Mesodermal cell (in vitro differentiated cells): ENCODE data around the gene FBXO7.
A peak's percentile ranks its signal among the peaks of the same experiment; 100 is the strongest.
"Not testable (repeated sequence)": the region's sequence is repeated elsewhere in the genome, so short reads cannot be mapped to it uniquely, and the experiment has no call there.

Source experiments
- H3K27ac ChIP-seq: 2 replicates; pipeline ENCODE4 v1.7.0; 2013; ENCODE audit warnings: mild to moderate bottlenecking, low read depth, low read length, moderate library complexity; ENCODE audit not compliant: severe bottlenecking
- H3K36me3 ChIP-seq: 2 replicates; pipeline ENCODE4 v1.7.1; 2013; ENCODE audit warnings: mild to moderate bottlenecking, low read length, moderate library complexity; ENCODE audit not compliant: control insufficient read depth, insufficient read depth
- H3K4me1 ChIP-seq: one replicate; pipeline ENCODE4 v1.7.1; 2013; ENCODE audit warnings: mild to moderate bottlenecking, low read length; ENCODE audit not compliant: insufficient read depth, control insufficient read depth, poor library complexity, severe bottlenecking
- H3K4me3 ChIP-seq: 2 replicates; pipeline ENCODE4 v1.7.0; 2013; ENCODE audit warnings: low read length, control low read depth, mild to moderate bottlenecking; ENCODE audit not compliant: insufficient read depth, poor library complexity, severe bottlenecking; ENCODE audit errors: extremely low read depth
- H3K9me3 ChIP-seq: 2 replicates; pipeline ENCODE4 v1.7.1; 2013; ENCODE audit warnings: mild to moderate bottlenecking, low read length, moderate library complexity; ENCODE audit not compliant: control insufficient read depth
- WGBS, 2 experiments: methylation state at CpG; one replicate each; pipeline ENCODE4 v1.1.5; 2013; ENCODE audit warnings: missing lambda C conversion rate in 2 of 2; ENCODE audit not compliant: insufficient coverage in 2 of 2; 5-methylcytosine and 5-hydroxymethylcytosine counted together

FBXO7 gene

DNA sequence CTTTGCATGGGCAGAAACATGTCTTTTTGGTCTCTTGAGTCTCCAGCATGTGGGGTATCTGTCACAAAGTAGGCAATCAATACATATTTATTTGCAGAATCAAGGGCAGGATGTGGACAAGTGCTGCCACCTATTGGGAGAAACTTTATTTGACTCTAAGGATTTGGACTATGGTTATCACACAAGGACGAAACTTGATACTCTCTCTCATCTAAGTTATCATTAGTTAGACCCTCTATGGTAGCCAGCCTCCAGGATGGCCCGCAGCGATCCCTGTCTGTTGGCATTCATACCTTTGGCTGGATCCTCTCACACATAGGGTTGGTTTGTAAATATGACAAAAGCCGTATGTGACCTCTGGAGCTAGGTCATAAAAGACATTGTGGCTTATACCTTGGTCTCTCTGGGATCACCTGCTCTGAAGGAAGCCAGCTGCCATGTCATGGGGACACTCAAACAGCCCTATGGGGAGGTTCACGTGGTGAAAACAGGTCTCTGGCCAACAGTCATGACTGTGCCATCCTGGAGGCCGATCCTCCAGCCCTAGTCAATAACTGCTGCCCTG is 1.1 kb upstream of the FBXO7 start:
- Histone ChIP-seq H3K36me3 (no peaks in the 10 kb centered on the region), H3K4me3 (peak overlapping the region; percentile 89)
- WGBS, 2 experiments: 29 to 81% methylated on average over 3 to 4 of the region's 6 CpGs

DNA sequence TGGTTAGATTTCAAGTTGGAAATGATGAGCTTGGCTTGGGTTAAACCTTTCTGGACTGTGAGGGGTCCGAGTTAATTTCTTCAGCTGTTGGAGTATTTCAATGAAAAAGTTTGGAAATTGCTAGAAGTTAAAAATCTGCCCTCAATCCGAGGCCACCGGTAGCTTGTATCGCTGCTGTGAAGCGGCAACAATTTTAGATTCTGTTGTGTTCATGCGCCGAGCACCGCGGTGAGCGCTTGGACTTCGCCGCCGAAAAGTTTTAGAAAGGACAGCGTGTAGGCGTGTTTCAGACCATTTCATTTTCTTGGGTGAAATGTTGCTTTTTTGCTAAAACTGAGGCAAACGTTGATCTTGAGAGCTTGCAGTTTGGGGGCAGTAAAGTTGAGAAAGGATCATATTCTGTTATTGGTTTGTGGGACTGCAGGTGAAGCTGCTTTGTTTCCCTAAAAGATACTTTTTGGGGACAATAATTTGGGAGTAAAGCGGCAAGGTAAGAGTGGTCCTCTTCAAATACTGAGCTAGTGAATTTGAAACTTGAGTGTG is 928 bp downstream of the FBXO7 start:
- Histone ChIP-seq H3K27ac (peak overlapping the region; percentile 94), H3K36me3 (peaks cover 10% of the 10 kb centered on the region)
- 0 to 1% methylated on average over 14 to 17 of the region's 17 CpGs for WGBS, 2 experiments

More for the DNA sequence above, 1.1 kb upstream of the FBXO7 start:
- H3K9me3 ChIP-seq: no peaks in the 10 kb centered on the region
- no peaks in the 10 kb centered on the region for H3K4me1 ChIP-seq
- H3K27ac ChIP-seq: no peak overlapping the region

DNA sequence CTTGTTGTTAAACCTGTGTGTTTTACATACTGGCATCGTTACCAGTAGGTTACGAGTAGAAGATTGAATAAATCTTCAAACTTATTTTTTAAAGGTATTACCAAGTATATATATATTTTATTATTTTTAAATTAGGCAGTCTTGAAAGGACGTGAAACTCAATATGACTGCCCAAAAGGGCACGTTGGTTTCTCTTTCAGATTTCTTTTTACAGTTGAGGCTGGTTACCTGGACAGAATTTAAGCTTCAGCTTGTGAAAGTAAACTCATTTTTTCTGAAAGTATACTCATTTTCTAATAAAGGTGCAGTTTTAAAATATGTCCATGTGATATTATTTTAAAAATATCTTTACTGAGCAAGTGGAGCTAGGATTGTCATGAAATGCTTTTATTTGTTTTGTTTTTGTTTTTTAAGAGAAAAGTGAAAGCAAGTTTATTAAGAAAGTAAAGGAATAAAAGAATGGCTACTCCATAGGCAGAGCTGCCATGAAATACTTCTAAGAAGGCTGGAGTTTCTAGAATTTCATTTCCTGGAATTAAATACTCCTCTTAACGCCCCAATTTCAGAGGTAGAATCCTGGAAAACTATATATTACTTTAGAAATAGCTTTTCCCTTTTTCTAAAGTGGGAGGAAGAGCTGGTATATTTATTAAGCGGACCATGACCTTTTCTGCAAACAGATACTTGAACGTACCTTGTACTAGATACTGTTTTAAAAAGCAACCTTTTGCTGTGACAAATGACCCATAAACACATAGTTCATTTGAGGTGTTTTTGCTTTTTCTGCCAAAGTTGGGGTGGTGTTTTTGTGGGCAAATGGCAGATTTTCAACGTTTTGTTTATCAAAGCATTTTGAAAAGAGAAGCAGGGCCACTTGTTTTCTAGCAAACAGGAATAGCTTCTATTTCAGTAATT is 1.9 kb downstream of the FBXO7 start:
- no peaks in the 10 kb centered on the region for H3K4me1 ChIP-seq
- H3K9me3 ChIP-seq: no peaks in the 10 kb centered on the region
- WGBS, 2 experiments: 20% methylated on average over 1 of the region's 8 CpGs; no CpG with 5 or more reads in 1 of the 2 experiments
- H3K4me3 ChIP-seq: peak overlapping the region; percentile 89
- no peak overlapping the region for H3K27ac ChIP-seq
- H3K36me3 ChIP-seq: peaks cover 13% of the 10 kb centered on the region

More for the DNA sequence above, 928 bp downstream of the FBXO7 start:
- Histone ChIP-seq H3K4me3 (peak overlapping the region; percentile 89), H3K4me1 (no peaks in the 10 kb centered on the region), H3K9me3 (no peaks in the 10 kb centered on the region)

DNA sequence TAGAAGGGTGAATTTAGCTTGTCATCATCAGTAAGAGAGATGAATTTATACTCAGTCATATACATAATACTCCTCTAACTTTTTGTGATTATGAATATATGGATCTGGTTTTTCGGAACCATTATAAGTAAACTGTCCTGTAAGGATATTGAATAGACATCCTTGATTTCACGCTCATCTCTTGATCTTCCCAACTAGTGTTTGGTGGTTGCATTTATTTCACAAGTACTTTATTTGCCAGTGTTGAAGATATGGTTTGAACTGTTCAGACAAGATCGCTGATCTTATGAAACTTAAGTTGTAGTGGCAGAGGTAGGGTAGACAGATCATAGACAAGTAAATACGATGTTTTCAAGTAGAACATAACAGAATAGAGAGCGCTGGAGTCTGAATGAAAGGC is 3.0 kb downstream of the FBXO7 start:
- H3K9me3 ChIP-seq: no peaks in the 10 kb centered on the region
- no peaks in the 10 kb centered on the region for H3K4me1 ChIP-seq
- 96 to 100% methylated on average over 3 to 4 of the region's 5 CpGs for WGBS, 2 experiments
- peaks cover 13% of the 10 kb centered on the region for H3K36me3 ChIP-seq
- no peak overlapping the region for H3K27ac ChIP-seq
- no peak overlapping the region for H3K4me3 ChIP-seq

DNA sequence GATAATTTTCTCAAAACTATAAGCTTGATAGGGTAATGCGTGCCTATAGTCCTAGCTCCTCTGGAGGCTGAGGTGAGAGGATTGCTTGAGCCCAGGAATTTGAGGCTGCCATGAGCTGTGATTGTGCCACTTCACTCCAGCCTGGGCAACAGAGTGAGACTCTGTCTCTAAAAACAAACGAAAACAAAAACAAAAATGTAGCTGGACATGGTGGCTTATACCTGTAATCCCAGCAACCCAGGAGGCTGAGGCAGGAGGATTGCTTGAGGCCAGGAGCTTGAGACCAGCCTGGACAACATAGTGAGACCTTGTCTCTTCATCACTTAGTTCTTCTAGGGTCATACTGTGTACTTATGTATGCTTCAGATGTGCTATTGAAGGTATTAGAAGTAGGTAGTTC is 3.9 kb downstream of the FBXO7 start:
- peaks cover 16% of the 10 kb centered on the region for H3K36me3 ChIP-seq
- not testable (repeated sequence) for H3K4me3 ChIP-seq, H3K9me3 ChIP-seq, H3K4me1 ChIP-seq, H3K27ac ChIP-seq
- 94 to 100% methylated on average over 1 to 2 of the region's 2 CpGs for WGBS, 2 experiments

DNA sequence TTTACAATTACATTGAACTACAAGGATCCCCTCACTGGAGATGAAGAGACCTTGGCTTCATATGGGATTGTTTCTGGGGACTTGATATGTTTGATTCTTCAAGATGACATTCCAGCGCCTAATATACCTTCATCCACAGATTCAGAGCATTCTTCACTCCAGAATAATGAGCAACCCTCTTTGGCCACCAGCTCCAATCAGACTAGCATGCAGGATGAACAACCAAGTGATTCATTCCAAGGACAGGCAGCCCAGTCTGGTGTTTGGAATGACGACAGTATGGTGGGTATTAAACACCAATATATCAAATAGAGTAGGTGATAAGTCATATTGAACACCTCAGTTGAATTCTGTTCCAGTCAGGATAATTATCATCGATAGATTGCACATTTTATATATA is 4.4 kb downstream of the FBXO7 start:
- Histone ChIP-seq H3K27ac (no peak overlapping the region), H3K36me3 (peaks cover 21% of the 10 kb centered on the region), H3K4me3 (no peak overlapping the region), H3K4me1 (no peaks in the 10 kb centered on the region), H3K9me3 (no peaks in the 10 kb centered on the region)
- no CpG with 5 or more reads among the region's 3 CpGs for WGBS, 2 experiments

- Histone ChIP-seq H3K9me3 (no peaks in the 10 kb centered on the region), H3K36me3 (peaks cover 33% of the 10 kb centered on the region), H3K4me3 (no peak overlapping the region), H3K27ac (no peak overlapping the region), H3K4me1 (no peaks in the 10 kb centered on the region)
- 100% methylated on average over 1 of the region's 1 CpG for WGBS, 2 experiments
Measured at GRCh38 chr22:32480238-32480637, 5.6 kb downstream of the FBXO7 start.

- H3K36me3 ChIP-seq: peaks cover 57% of the 10 kb centered on the region
- WGBS, 2 experiments: 83 to 96% methylated on average over 1 of the region's 1 CpG
- no peaks in the 10 kb centered on the region for H3K4me1 ChIP-seq
- no peaks in the 10 kb centered on the region for H3K9me3 ChIP-seq
- H3K4me3 ChIP-seq: no peak overlapping the region
- no peak overlapping the region for H3K27ac ChIP-seq
Measured at GRCh38 chr22:32482708-32483107, 8.1 kb downstream of the FBXO7 start.

DNA sequence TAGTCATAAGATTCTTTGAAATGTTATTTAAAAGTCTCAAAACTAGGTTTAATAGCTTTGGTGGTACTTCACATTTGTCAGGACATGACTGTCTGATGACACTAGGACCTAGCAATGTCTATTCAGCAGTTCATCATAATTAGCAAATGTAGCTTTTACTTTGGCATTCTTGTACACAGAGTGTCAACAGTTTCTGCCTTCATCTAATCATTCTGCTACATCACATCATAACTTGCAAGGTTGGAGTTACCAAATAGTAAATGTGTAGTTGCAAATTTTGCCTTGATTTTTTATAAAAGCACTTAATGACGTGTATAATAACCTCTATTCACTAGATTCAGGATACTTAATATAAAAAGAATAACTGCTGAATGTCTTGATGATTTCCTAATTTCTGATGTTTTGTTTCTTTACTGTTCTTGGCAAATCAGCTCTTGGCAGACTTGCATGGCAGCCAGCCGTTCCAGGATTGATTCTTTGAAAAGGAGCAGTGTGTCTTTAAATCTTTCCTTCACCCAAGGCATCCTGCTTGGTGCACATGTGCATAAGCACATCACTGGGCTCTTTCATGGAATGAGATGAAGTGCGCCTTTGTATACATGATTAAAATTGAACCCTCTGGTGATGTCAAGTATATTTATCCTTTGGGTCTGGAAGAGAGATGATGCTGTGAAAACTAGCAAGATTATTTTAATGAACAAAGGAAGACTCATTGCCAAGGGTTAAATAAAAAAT is 12.2 kb downstream of the FBXO7 start:
- H3K36me3 ChIP-seq: peaks cover 74% of the 10 kb centered on the region
- no peak overlapping the region for H3K4me3 ChIP-seq
- 96% methylated on average over 2 of the region's 3 CpGs; no CpG with 5 or more reads in 1 of the 2 experiments for WGBS, 2 experiments

DNA sequence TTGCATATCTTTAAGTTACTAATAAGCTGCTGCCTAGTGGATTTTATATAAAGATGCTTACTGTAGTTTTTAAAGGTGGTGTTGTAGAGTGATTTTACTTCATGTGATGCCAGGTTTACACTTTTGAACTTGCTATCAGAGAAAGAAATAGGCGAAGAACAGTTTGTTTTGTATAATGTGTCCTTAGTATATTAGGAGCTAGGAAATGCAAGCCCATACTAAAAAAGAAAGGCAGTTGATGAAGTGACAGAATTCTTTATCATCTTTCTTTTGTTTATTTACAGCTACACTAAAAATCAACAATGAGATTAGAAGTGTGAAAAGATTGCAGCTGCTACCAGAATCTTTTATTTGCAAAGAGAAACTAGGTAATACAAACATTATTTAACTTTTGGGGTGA is 12.8 kb downstream of the FBXO7 start:
- Histone ChIP-seq H3K27ac (no peak overlapping the region), H3K4me1 (no peaks in the 10 kb centered on the region), H3K36me3 (peaks cover 77% of the 10 kb centered on the region), H3K9me3 (no peaks in the 10 kb centered on the region), H3K4me3 (no peak overlapping the region)
- 80% methylated on average over 1 of the region's 1 CpG; no CpG with 5 or more reads in 1 of the 2 experiments for WGBS, 2 experiments

More for the DNA sequence above, 12.2 kb downstream of the FBXO7 start:
- Histone ChIP-seq H3K27ac (no peak overlapping the region), H3K4me1 (no peaks in the 10 kb centered on the region), H3K9me3 (no peaks in the 10 kb centered on the region)
